GM13977 (cell line): ENCODE data around the gene MRGPRE.

ENCODE experiments used
- DNase-seq: peaks from one replicate; pipeline ENCODE4 v3.0.0; 2012; ENCODE audit warnings: low spot score
- CTCF ChIP-seq: IDR thresholded peaks from 2 replicates; pipeline ENCODE4 v1.5.1; 2012; ENCODE audit warnings: mild to moderate bottlenecking, control low read depth; ENCODE audit not compliant: insufficient read depth; ENCODE audit errors: extremely low read depth, missing control alignments
- in situ Hi-C: fragments of 300-500 bp; cut with MboI; formaldehyde crosslinking; loops from one replicate; pipeline ENCODE4 v1.12.0; 2022; ENCODE audit warnings: low sequenced_read_pairs, low pct_unique_long_range_greater_than_20kb, mixed read lengths, inconsistent platforms; ENCODE audit not compliant: unreplicated experiment

Gene MRGPRE

DNA sequence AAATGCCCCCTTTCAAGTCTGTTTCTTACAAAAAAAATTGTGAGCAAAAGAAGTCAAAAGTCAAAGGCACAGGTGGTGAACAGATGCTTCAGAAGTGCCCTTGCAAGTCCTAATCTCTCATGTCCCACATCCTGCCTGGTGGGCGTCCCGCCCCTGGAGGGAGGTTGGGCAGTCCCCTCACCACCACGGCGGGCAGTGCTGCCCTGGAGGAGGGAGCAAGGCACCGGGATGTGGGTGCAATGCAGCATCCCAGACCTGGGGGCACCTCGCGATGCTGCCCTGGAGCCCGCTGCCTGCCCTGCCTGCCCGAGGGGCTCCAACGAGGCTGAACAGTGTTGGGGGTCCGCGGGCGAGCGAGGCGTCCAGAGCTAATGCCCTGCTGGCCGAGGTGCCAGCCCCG is 29.5 kb downstream of the MRGPRE start:
- in situ Hi-C loops: no loop called here
- DNase-seq: no peak
- no peak for TF ChIP-seq CTCF

DNA sequence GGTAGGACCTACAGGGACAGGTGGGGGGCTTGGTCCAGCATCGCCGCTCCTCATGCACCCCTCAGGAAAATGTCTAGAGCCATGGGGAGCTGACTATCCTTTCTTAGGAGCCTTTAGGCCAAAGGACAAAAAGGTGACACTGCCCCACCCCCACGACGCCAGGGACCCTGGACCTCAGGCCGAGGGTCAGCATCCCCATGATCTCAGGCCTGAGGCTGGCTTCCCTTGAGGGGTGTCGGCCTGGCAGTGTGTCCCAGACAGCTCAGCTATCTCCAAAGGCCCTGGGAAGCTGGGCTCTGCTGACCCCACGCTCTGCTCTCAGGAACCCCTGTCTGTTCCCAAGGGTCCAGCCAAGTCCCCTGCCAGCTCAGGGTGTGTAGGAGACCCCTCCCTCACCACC is 29.9 kb downstream of the MRGPRE start:
- no peak for DNase-seq
- in situ Hi-C loops: no loop called here

DNA sequence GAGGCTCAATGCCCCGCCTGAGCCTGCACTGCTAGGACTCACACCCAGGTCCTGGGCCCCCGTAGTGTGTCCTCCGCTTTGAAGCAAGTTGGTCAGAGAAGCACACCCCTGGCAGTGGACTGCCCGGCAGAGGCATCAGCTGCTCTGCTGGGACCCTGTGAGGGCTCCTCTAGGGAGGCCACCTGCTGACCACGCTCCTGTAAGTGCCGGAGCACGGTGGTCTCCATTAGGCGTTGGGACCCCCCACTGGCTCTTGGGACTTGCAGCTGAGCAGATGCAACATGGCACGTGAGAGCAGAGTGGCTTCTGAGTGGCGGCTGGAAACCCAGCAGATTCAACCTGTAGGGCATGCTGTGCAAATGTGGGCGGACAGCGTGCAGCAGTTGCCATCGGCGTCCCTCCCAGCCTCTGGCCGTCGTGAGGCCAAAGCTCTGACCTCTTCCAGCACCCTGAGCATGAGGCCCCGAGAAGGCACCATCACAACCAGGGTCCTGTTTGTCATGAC is 30.5 kb downstream of the MRGPRE start:
- no peak for TF ChIP-seq CTCF
- in situ Hi-C loops: no loop called here
- no peak for DNase-seq

More for the DNA sequence above, 29.9 kb downstream of the MRGPRE start:
- no peak for TF ChIP-seq CTCF

- no peak for DNase-seq
- in situ Hi-C loops: no loop called here
- no peak for TF ChIP-seq CTCF
These were observed 31.1 kb downstream of the MRGPRE start for GRCh38 chr11:3201112-3201581.

GRCh38 chr11:3200388-3201111 is 31.7 kb downstream of the MRGPRE start:
- TF ChIP-seq CTCF: no peak
- in situ Hi-C loops: no loop called here
- DNase-seq: no peak

- TF ChIP-seq CTCF: no peak
- in situ Hi-C loops: no loop called here
- DNase-seq: no peak
These were observed 32.5 kb downstream of the MRGPRE start for GRCh38 chr11:3199537-3200295.
